ENCODE data around the gene CENPP.

The CENPP gene

DNA sequence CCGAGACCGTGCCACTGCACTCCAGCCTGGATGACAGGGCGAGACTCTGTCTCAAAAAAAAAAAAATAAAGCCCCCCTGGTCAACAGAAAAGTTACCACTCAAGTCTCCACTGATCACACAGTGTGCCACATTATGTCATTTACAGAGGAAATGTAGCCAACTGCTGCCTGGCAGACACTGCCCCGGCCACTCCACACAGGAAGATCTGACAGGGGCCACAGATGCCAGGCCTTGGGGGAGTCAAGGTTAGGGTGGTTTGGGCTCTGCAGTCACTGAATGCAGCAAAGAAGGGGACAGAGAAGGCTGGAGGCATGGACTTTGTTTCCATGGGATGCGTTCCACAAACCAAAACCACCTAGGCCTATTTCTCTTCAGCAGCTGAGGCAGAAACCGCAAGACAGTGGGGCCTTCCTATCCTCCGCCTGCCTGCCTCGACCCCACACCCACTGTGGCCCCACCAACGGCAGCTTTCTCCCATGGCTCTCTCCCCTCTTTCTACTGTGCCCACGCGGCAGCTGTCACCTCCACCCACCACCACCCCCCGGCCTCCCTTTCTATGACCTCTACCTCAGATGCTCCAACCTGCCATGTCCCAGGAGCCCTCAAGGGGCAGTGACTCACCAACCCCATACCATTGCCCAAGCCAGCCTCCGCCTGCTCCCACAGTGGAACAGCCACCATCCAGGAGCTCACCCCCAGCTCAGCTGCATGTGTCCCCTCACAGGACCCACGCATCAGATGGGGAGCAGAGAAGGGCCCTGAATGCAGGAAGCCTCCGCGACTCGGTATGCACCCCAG is 331.7 kb downstream of the CENPP start:
- H3K27me3 ChIP-seq (ENCODE audit: low read depth, low read length) = no peaks in the 10 kb centered on the region
- no peak overlapping the region for H3K4me3 ChIP-seq (ENCODE audit: low read depth in 1 of 2, low read length in 2 of 2)
- H3K9me3 ChIP-seq (ENCODE audit: control insufficient read depth in 1 of 2, low read length in 2 of 2) = no peaks in the 10 kb centered on the region
- peaks cover 0 to 4% of the 10 kb centered on the region in 2 donors for H3K4me1 ChIP-seq (ENCODE audit: control insufficient read depth in 1 of 2, insufficient read depth in 2 of 2, low read length in 2 of 2)
- H3K27ac ChIP-seq (ENCODE audit: low read length) = no peak overlapping the region
- peaks cover 6 to 43% of the 10 kb centered on the region in 2 donors for H3K36me3 ChIP-seq (ENCODE audit: control insufficient read depth in 1 of 2, insufficient read depth in 2 of 2, low read length in 2 of 2)

DNA sequence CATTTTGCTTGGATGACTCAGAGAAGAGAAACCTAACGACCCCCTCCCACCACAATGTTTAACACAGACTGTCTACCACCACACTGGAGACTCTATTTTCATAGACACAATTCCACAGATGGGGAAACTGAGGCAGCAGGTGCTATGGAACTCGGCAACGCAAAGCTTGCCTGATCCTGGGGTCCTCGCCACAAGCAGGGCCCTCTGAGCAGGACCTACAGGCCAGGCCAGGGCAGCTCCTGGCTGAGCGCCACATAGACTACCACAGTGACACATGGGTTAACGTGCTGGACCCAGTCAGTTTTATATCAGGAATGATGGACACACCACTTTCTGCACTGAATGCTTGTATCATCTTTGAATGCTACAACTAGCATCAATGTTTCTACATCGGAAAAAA is 332.4 kb downstream of the CENPP start:
- peaks cover 6 to 43% of the 10 kb centered on the region in 2 donors for H3K36me3 ChIP-seq (ENCODE audit: control insufficient read depth in 1 of 2, insufficient read depth in 2 of 2, low read length in 2 of 2)
- H3K4me3 ChIP-seq (ENCODE audit: low read depth in 1 of 2, low read length in 2 of 2) = no peak overlapping the region

DNA sequence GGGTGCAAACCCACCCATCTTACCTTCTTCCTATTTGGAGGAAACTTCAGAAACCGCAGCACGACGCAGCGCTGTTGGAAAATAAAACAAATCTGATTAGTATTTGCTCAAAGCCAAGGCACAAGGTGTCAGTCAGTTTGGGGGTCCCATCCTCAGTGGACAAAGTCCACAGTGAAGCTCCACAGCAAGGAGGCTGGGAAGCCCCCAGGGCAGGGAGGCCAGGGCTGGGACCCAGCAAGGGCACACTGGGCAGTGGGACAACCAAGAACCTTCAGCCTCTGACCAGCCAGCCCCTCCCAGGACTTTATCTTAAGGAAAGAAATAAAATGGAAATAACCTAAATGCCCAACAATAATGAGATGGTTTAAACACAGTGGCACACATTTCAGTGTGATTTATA is 332.9 kb downstream of the CENPP start:
- Histone ChIP-seq H3K4me3 (ENCODE audit: low read depth in 1 of 2, low read length in 2 of 2) (no peak overlapping the region), H3K27ac (ENCODE audit: low read length) (no peak overlapping the region), H3K36me3 (ENCODE audit: control insufficient read depth in 1 of 2, insufficient read depth in 2 of 2, low read length in 2 of 2) (peaks cover 8 to 40% of the 10 kb centered on the region in 2 donors), H3K9me3 (ENCODE audit: control insufficient read depth in 1 of 2, low read length in 2 of 2) (no peaks in the 10 kb centered on the region), H3K27me3 (ENCODE audit: low read depth, low read length) (no peaks in the 10 kb centered on the region), H3K4me1 (ENCODE audit: control insufficient read depth in 1 of 2, insufficient read depth in 2 of 2, low read length in 2 of 2) (peaks cover 0 to 4% of the 10 kb centered on the region in 2 donors)

More for the DNA sequence above, 332.4 kb downstream of the CENPP start:
- Histone ChIP-seq H3K9me3 (ENCODE audit: control insufficient read depth in 1 of 2, low read length in 2 of 2) (no peaks in the 10 kb centered on the region), H3K4me1 (ENCODE audit: control insufficient read depth in 1 of 2, insufficient read depth in 2 of 2, low read length in 2 of 2) (peaks cover 0 to 4% of the 10 kb centered on the region in 2 donors), H3K27me3 (ENCODE audit: low read depth, low read length) (no peaks in the 10 kb centered on the region), H3K27ac (ENCODE audit: low read length) (no peak overlapping the region)

DNA sequence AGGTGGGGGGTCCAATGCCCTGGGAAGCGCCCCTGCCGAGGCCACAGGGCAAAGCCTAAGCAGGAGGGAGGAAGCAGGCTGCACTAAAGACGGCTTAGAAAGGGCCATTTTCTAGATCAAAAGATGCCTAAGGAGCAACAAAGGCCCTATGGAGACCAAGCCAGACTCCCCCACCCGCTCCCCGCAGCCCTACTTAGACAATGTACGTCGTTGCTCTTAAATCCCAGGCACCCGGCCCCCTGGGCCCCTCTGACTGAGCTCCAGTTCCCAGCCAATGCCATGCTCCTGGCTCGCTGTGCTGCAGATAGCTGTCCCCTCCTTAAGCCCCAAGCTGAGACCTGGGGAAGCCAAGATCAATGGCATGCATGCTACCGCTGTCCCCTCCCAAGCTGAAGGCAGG is 333.8 kb downstream of the CENPP start:
- Histone ChIP-seq H3K9me3 (ENCODE audit: control insufficient read depth in 1 of 2, low read length in 2 of 2) (no peaks in the 10 kb centered on the region), H3K27ac (ENCODE audit: low read length) (no peak overlapping the region), H3K27me3 (ENCODE audit: low read depth, low read length) (no peaks in the 10 kb centered on the region), H3K4me1 (ENCODE audit: control insufficient read depth in 1 of 2, insufficient read depth in 2 of 2, low read length in 2 of 2) (peaks cover 0 to 6% of the 10 kb centered on the region in 2 donors), H3K4me3 (ENCODE audit: low read depth in 1 of 2, low read length in 2 of 2) (no peak overlapping the region), H3K36me3 (ENCODE audit: control insufficient read depth in 1 of 2, insufficient read depth in 2 of 2, low read length in 2 of 2) (peaks cover 10 to 34% of the 10 kb centered on the region in 2 donors)

DNA sequence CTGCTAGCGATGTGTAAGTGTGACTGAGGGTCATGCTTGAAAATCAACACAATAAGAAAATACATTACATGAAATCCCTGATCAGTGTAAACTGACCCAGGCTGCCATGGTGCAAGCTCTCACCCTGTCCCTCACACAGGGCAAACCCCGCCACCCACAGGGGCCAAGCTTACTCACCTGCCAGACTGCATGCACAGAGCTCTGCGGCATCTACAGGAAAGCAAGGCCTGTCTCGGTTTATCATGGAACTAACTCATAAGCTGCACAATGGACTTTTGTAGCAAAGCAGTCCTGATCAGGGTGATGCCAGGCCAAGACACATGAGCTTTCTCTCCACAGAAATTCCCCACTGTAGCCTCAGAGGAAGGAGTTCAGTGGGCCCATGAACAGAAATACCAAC is 334.5 kb downstream of the CENPP start:
- Histone ChIP-seq H3K4me1 (ENCODE audit: control insufficient read depth in 1 of 2, insufficient read depth in 2 of 2, low read length in 2 of 2) (peaks cover 0 to 9% of the 10 kb centered on the region in 2 donors), H3K9me3 (ENCODE audit: control insufficient read depth in 1 of 2, low read length in 2 of 2) (no peaks in the 10 kb centered on the region), H3K27ac (ENCODE audit: low read length) (no peak overlapping the region)

DNA sequence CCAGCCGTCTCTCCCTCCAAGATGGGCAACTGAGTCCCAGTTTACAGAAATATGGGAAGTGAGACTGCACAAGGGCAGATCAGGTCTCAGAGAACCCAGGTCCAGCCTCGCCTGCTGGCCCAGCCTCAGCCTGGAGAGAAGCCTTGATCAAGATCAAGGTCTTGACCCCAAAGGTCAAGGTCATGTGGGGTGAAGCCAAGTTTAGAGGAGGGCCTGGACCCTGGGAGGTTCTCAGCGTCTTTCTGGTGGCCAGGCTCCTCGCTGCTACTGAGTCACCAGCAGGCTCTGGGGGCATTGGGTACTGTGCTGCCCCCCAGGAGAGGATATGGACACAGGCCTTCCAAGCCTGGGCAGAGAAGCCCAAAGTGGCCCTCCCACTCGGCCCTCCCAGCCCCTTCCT is 335.4 kb downstream of the CENPP start:
- Histone ChIP-seq H3K4me1 (ENCODE audit: control insufficient read depth in 1 of 2, insufficient read depth in 2 of 2, low read length in 2 of 2) (peaks cover 0 to 13% of the 10 kb centered on the region in 2 donors), H3K9me3 (ENCODE audit: control insufficient read depth in 1 of 2, low read length in 2 of 2) (no peaks in the 10 kb centered on the region), H3K27me3 (ENCODE audit: low read depth, low read length) (no peaks in the 10 kb centered on the region), H3K36me3 (ENCODE audit: control insufficient read depth in 1 of 2, insufficient read depth in 2 of 2, low read length in 2 of 2) (peaks cover 7 to 23% of the 10 kb centered on the region in 2 donors), H3K27ac (ENCODE audit: low read length) (no peak overlapping the region), H3K4me3 (ENCODE audit: low read depth in 1 of 2, low read length in 2 of 2) (no peak overlapping the region)

More for the DNA sequence above, 334.5 kb downstream of the CENPP start:
- Histone ChIP-seq H3K36me3 (ENCODE audit: control insufficient read depth in 1 of 2, insufficient read depth in 2 of 2, low read length in 2 of 2) (peaks cover 10 to 27% of the 10 kb centered on the region in 2 donors), H3K4me3 (ENCODE audit: low read depth in 1 of 2, low read length in 2 of 2) (no peak overlapping the region), H3K27me3 (ENCODE audit: low read depth, low read length) (no peaks in the 10 kb centered on the region)

DNA sequence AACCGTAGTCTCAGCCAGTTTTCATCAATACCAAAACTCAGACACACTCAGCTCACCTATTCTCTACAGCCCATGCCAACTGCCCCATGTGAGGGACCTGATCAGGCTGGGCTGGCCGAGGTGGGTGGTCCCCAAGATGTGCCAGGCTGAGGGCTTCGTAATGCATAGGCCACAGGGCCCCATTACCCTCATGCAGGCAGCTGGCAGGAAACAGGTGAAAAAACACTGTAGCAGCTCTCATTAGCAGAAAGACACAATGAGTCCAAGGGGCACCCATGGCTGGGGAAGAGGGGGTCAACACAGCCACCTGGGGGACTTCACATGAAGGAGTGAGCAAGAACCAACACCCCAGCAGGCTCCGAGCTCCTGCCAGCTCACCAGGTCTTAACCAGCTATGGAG is 336.0 kb downstream of the CENPP start:
- H3K9me3 ChIP-seq (ENCODE audit: control insufficient read depth in 1 of 2, low read length in 2 of 2) = no peaks in the 10 kb centered on the region
- H3K27me3 ChIP-seq (ENCODE audit: low read depth, low read length) = no peaks in the 10 kb centered on the region
- no peak overlapping the region for H3K4me3 ChIP-seq (ENCODE audit: low read depth in 1 of 2, low read length in 2 of 2)
- no peak overlapping the region for H3K27ac ChIP-seq (ENCODE audit: low read length)
- peaks cover 10 to 22% of the 10 kb centered on the region in 2 donors for H3K36me3 ChIP-seq (ENCODE audit: control insufficient read depth in 1 of 2, insufficient read depth in 2 of 2, low read length in 2 of 2)
- H3K4me1 ChIP-seq (ENCODE audit: control insufficient read depth in 1 of 2, insufficient read depth in 2 of 2, low read length in 2 of 2) = peaks cover 0 to 19% of the 10 kb centered on the region in 2 donors

DNA sequence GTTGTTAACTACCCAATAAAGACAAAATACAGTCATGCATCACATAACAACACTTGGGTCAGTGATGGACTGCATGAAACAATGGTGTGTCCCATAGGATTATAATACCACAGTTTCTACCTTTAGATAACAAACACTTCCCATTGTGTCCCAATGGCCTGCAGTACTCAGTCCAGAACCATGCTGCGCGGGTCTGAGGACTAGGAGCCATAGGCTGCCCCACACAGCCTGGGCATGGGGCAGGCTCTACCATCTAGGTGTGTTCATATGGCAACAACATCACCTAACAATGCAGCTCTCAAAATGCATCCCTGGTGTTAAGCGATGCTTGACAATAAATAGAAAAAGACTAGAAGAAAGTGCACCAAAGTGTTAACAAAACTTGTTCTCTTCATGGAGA is 337.4 kb downstream of the CENPP start:
- peaks cover 0 to 25% of the 10 kb centered on the region in 2 donors for H3K4me1 ChIP-seq (ENCODE audit: control insufficient read depth in 1 of 2, insufficient read depth in 2 of 2, low read length in 2 of 2)
- no peaks in the 10 kb centered on the region for H3K27me3 ChIP-seq (ENCODE audit: low read depth, low read length)
- H3K4me3 ChIP-seq (ENCODE audit: low read depth in 1 of 2, low read length in 2 of 2) = no peak overlapping the region
- no peaks in the 10 kb centered on the region for H3K9me3 ChIP-seq (ENCODE audit: control insufficient read depth in 1 of 2, low read length in 2 of 2)
- no peak overlapping the region for H3K27ac ChIP-seq (ENCODE audit: low read length)
- H3K36me3 ChIP-seq (ENCODE audit: control insufficient read depth in 1 of 2, insufficient read depth in 2 of 2, low read length in 2 of 2) = peaks cover 11 to 13% of the 10 kb centered on the region in 2 donors

DNA sequence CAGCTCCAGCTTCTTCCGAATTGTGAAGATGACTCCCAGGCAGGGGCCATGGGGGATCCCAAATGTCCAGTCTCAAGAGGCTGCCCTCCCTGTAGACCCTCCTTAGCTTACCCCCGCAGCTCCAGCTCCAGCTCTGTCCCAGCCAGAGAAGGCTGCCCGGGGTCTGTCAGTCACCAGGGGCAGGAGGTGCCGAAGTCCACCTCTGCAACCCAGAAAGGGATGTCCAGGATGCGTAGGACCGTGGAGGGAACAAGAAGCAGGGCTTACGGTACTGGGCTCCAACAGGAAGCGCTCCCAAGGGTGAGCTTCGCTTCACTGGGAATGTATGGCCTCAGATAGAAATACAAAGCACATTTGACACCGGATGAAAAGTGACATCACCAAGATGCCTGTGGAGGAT is 338.2 kb downstream of the CENPP start:
- Histone ChIP-seq H3K27ac (ENCODE audit: low read length) (no peak overlapping the region), H3K9me3 (ENCODE audit: control insufficient read depth in 1 of 2, low read length in 2 of 2) (no peaks in the 10 kb centered on the region), H3K4me3 (ENCODE audit: low read depth in 1 of 2, low read length in 2 of 2) (no peak overlapping the region), H3K36me3 (ENCODE audit: control insufficient read depth in 1 of 2, insufficient read depth in 2 of 2, low read length in 2 of 2) (peaks cover 10% of the 10 kb centered on the region in 2 donors), H3K27me3 (ENCODE audit: low read depth, low read length) (no peaks in the 10 kb centered on the region), H3K4me1 (ENCODE audit: control insufficient read depth in 1 of 2, insufficient read depth in 2 of 2, low read length in 2 of 2) (peaks cover 7 to 33% of the 10 kb centered on the region in 2 donors)

DNA sequence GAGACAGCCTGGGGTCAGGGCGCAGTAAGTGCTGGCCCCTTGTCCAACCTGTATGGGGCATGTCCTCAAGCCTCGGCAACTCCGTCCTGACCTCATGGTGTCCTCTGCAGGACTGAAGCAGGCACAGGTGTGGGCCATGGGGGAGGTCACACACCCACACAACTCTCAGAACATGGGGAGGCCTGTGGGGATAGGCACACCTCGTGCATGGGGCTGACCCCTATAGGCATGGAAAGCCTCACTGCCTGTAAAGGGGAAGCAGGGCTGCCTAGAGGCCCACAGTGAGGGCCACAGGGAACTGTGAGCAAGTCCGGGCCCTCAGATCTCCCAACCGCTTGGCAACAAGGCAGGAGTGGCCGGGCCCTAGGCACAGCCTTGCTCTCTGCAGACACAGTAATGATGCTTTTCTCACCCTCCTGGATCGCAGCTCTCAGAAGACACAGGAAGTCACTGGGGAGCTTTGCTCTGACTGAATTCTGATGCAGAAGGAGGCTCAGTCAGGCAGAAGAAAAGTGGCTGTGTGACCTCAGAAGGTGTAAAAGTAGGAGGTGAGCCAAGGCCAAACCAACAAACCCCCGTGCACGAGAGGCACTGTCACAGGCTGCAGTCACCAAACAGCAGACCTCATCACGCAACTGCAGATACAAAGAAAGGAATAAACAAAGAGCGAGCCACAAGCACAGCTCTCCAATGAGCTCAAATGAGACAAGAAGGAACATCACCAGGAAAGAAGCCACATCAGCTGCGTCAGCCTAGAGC is 338.8 kb downstream of the CENPP start:
- Histone ChIP-seq H3K27ac (ENCODE audit: low read length) (no peak overlapping the region), H3K4me3 (ENCODE audit: low read depth in 1 of 2, low read length in 2 of 2) (no peak overlapping the region), H3K27me3 (ENCODE audit: low read depth, low read length) (no peaks in the 10 kb centered on the region), H3K36me3 (ENCODE audit: control insufficient read depth in 1 of 2, insufficient read depth in 2 of 2, low read length in 2 of 2) (peaks cover 10 to 15% of the 10 kb centered on the region in 2 donors), H3K9me3 (ENCODE audit: control insufficient read depth in 1 of 2, low read length in 2 of 2) (no peaks in the 10 kb centered on the region), H3K4me1 (ENCODE audit: control insufficient read depth in 1 of 2, insufficient read depth in 2 of 2, low read length in 2 of 2) (peaks cover 10 to 36% of the 10 kb centered on the region in 2 donors)

DNA sequence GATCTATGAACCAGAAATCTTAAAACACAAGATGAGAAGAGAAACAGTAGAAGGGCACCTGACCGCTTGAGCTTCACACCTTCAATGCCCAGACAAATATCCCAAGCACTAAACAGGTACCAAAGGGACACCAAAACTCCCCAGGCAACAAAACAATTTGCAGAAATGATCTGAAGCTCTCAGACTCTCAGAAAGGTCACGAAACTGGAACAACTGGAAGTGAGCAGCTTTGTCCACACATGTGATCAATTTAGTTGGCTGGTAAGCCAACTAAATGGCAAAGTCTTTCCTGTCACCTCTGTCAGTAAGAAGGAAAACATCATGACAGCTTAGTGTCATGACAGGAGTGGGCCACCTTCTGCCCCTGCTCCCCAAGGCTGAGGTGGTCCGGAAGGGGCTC is 340.1 kb downstream of the CENPP start:
- Histone ChIP-seq H3K36me3 (ENCODE audit: control insufficient read depth in 1 of 2, insufficient read depth in 2 of 2, low read length in 2 of 2) (peaks cover 10 to 18% of the 10 kb centered on the region in 2 donors), H3K27me3 (ENCODE audit: low read depth, low read length) (no peaks in the 10 kb centered on the region), H3K27ac (ENCODE audit: low read length) (no peak overlapping the region), H3K4me1 (ENCODE audit: control insufficient read depth in 1 of 2, insufficient read depth in 2 of 2, low read length in 2 of 2) (peaks cover 10 to 33% of the 10 kb centered on the region in 2 donors), H3K4me3 (ENCODE audit: low read depth in 1 of 2, low read length in 2 of 2) (no peak overlapping the region), H3K9me3 (ENCODE audit: control insufficient read depth in 1 of 2, low read length in 2 of 2) (no peaks in the 10 kb centered on the region)
